Stimulated activated CD8-positive, alpha-beta memory T cell treated with anti-CD3 and anti-CD28 coated beads, Interleukin-4, amount 100 ng/mL, for 4 hours (primary cell): Measurements from ENCODE around the gene SLC22A4.

Source experiments
- DNase-seq, 2 donors: peaks; one replicate each; pipeline ENCODE4 v3.0.0-alpha.2; 2020; ENCODE audit warnings: low read depth in 2 of 2, low spot score in 1 of 2

The SLC22A4 gene

GRCh38 chr5:132298298-132299212 lies 4.4 kb downstream of the SLC22A4 start:
- DNase-seq, result no peak

DNA sequence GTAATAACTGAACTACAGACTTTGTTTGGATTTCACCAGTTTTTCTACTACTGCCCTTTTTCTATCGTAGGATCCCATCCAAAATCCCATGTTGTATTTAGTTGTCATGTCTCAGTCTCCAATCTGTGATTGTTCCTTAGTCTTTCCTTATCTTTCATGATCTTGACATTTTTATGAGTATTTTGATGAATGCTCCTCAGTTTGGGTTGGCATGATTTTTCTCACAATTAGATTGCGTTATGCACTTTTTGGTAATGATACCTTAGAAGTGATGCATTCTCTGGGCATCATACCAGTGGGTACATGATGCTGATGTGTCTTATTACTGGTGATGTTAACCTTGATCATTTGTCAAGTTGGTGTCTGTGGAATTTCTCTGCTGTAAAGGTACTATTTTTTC lies 5.7 kb downstream of the SLC22A4 start:
- DNase-seq, result no peak

GRCh38 chr5:132300577-132301343 lies 6.6 kb downstream of the SLC22A4 start:
- DNase-seq, result no peak

GRCh38 chr5:132301344-132302271 lies 7.4 kb downstream of the SLC22A4 start:
- no peak for DNase-seq

DNA sequence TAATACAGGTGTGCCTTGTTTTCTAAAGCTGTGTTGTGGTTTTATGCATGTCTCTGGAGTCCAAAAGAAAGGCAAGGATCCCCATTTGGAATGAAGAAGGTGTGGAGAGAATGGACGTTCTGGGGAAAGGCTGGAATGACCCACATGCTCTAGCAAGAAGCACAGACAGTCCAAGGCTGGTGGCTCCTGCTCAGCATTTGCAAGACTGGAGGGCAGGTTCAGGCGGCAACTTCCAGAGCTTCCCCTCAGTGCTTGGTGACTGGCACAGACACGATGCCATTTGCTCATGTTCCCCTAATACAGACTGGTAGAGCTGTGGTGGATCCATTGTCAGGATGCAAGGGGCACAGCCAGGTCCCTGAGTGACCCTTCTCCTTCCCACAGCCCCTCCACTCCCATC lies 8.2 kb downstream of the SLC22A4 start:
- DNase-seq, result no peak

- DNase-seq, result no peak
Measured at GRCh38 chr5:132303589-132303988, 9.4 kb downstream of the SLC22A4 start.

GRCh38 chr5:132305420-132305819 lies 11.2 kb downstream of the SLC22A4 start:
- DNase-seq, result no peak

GRCh38 chr5:132308701-132309100 lies 14.5 kb downstream of the SLC22A4 start:
- DNase-seq, result no peak

GRCh38 chr5:132309679-132310078 lies 15.5 kb downstream of the SLC22A4 start:
- DNase-seq, result no peak

DNA sequence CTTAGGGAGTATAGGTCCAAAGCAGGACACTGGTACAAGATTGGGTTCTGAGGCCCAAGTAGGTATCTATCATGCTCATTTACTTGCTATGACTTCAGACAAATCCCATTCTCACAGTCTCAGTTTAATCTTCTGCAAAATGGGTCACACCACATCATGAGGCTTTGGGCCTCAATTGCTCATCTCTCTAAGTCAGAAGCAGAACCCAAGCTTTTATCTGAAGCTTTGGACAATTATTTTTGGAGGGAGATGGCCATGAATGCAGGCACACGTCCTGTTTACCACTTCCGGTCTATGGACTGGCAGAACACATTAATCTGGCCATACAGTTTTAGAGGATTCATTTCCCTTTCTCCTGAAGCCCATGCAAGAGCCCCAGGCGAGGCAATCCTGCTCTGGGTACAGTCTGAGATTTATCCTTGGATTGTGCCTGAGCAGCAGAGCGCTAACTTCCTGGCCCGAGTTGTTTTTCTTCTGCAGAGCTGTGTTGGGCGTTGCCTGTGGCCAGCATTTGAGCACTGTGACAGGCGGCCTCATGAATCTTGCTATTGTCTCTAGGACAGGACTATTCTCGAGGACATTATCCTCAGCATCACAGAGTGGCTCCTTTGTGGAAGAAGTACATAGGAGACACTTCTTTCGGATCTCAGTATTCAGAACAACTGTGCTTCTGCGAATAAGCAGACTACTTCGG lies 16.1 kb downstream of the SLC22A4 start:
- DNase-seq, result no peak

GRCh38 chr5:132313366-132313765 lies 19.2 kb downstream of the SLC22A4 start:
- DNase-seq, result no peak

- no peak for DNase-seq
Measured at GRCh38 chr5:132313961-132314432, 19.8 kb downstream of the SLC22A4 start.

GRCh38 chr5:132315529-132316067 lies 21.4 kb downstream of the SLC22A4 start:
- DNase-seq, result no peak

DNA sequence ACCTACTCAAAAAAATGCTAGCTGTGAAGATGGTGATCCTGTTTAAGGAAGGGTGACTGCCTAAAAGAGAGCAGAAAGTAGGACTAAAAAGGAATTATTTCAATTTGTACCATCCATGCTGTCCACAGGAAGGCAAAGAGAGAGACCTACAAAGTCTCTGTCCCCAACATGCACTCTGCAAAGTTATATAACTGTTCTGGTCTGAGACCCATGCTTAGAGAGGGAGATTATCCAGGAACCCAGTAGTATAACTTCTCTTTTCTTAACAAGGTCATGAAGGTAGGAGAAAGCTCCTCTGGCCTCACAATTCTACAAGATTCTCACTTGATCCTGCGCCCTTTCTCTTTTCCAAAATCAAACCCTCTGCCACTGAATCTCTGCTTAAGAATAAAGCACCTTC lies 25.8 kb downstream of the SLC22A4 start:
- no peak for DNase-seq

GRCh38 chr5:132321109-132321721 lies 27.0 kb downstream of the SLC22A4 start:
- no peak for DNase-seq

DNA sequence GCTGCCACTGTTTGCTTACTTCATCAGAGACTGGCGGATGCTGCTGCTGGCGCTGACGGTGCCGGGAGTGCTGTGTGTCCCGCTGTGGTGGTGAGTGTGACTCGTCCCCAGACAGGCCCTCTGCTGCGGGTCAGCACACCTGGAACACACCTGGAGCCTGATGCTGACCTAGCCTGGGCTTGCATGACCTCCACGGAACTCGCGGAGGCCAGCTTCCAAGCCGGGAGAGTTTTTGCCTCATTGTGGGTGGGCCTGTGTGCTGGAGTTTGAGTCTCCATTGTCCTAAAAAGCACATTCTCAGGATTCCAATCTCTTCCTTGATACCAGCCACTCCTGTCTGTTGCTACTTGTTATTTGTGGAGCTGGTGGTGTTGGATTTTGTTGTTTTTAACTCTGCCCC lies 28.1 kb downstream of the SLC22A4 start:
- DNase-seq, result no peak

GRCh38 chr5:132323202-132323601 lies 29.0 kb downstream of the SLC22A4 start:
- DNase-seq, result no peak

GRCh38 chr5:132325691-132326090 lies 31.5 kb downstream of the SLC22A4 start:
- no peak for DNase-seq

DNA sequence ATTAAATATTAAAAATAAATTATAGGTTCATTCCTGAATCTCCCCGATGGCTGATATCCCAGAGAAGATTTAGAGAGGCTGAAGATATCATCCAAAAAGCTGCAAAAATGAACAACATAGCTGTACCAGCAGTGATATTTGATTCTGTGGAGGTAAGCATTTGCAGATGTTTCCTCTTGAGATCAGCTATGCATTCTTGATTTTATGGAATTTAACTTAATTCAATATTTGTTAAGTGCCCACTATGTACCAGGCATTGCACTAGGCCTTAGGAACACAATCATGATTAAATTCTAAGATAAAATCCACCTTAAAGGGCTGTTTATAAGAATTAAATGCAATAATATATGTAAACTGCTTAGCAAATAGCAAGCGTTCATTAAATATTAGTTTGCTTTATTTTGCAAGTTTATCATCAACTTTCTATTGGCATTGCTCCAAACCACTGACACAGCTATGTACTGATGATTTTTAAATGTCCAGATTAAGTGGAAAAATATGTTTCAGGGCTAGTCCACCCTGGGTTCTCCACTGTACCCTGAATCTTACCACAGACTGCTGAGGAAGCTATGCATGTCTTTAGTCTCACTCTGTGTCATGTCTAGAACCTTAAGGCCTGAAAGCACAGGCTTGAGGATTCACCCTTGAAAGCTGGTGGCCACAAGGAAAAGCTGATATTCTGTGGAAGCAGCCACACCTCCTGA lies 33.2 kb downstream of the SLC22A4 start:
- DNase-seq, result no peak
